Transverse colon (tissue), 3 donors: ENCODE results near the gene GKN1.

Experiments
- CTCF ChIP-seq, 5 experiments: fragments of 200-600 bp in 3 of 5; fragments of 450-650 bp in 2 of 5; sonication (generic) in 3 of 5; IDR thresholded peaks; 1 replicate in 2 of 5; 2 replicates in 3 of 5; pipeline ENCODE4 v1.5.1; 2016 to 2017; ENCODE audit warnings: antibody characterized with exemption in 5 of 5, inconsistent platforms in 3 of 5, mild to moderate bottlenecking in 2 of 5, moderate library complexity in 1 of 5
- EP300 ChIP-seq: sonication (generic); formaldehyde crosslinking; IDR thresholded peaks from one replicate; pipeline ENCODE4 v1.6.1; 2017; ENCODE audit warnings: antibody characterized with exemption, low read depth
- POLR2A ChIP-seq: fragments of 450-650 bp; IDR thresholded peaks from one replicate; pipeline ENCODE4 v1.6.1; 2016; ENCODE audit warnings: antibody characterized with exemption, mild to moderate bottlenecking, moderate library complexity

GRCh38 chr2:69007169-69007568, 32.7 kb downstream of the GKN1 start:
- no peak for TF ChIP-seq CTCF (IDR thresholded peaks at IDR 0.05)
- no peak for TF ChIP-seq POLR2A
- TF ChIP-seq EP300: no peak
